Trophoblast cell (in vitro differentiated cells and primary cell): Measurements from ENCODE around the gene GAN.
A peak's percentile ranks its signal among the peaks of the same experiment; 100 is the strongest.

Experiments
- DNase-seq, 2 donors: peaks; one replicate each; pipeline ENCODE4 v3.0.0-alpha.2; 2016
- H2AFZ ChIP-seq: 2 replicates; pipeline ENCODE4 v1.6.1; 2013; ENCODE audit warnings: low read length, moderate library complexity, mild to moderate bottlenecking; ENCODE audit not compliant: insufficient read depth, poor library complexity
- H2AK5ac ChIP-seq: 2 replicates; pipeline ENCODE4 v1.6.1; 2013; ENCODE audit warnings: mild to moderate bottlenecking, low read length
- H2BK120ac ChIP-seq: 2 replicates; pipeline ENCODE4 v1.6.1; 2013; ENCODE audit warnings: low read length, mild to moderate bottlenecking, moderate library complexity; ENCODE audit not compliant: insufficient read depth, poor library complexity
- H2BK12ac ChIP-seq: 2 replicates; pipeline ENCODE4 v1.6.1; 2013; ENCODE audit warnings: mild to moderate bottlenecking, low read length, moderate library complexity
- H2BK5ac ChIP-seq: 2 replicates; pipeline ENCODE4 v1.6.1; 2013; ENCODE audit warnings: low read length, low read depth, moderate library complexity, mild to moderate bottlenecking; ENCODE audit not compliant: poor library complexity
- H3K14ac ChIP-seq: 2 replicates; pipeline ENCODE4 v1.6.1; 2013; ENCODE audit warnings: mild to moderate bottlenecking, low read length
- H3K18ac ChIP-seq: 2 replicates; pipeline ENCODE4 v1.6.1; 2013; ENCODE audit warnings: mild to moderate bottlenecking, low read length
- H3K23ac ChIP-seq: 2 replicates; pipeline ENCODE4 v1.6.1; 2013; ENCODE audit warnings: low read length
- H3K27ac ChIP-seq: 2 replicates; pipeline ENCODE4 v1.5.1; 2013; ENCODE audit warnings: low read depth, mild to moderate bottlenecking, inconsistent platforms, low read length, moderate library complexity
- H3K27me3 ChIP-seq: 2 replicates; pipeline ENCODE4 v1.6.1; 2013; ENCODE audit warnings: inconsistent platforms, mild to moderate bottlenecking, low read length, moderate library complexity; ENCODE audit not compliant: insufficient read depth
- H3K36me3 ChIP-seq, 2 experiments: 1 replicate in 1 of 2; 2 replicates in 1 of 2; pipeline ENCODE4 v1.6.1; 2013; ENCODE audit warnings: low read length in 2 of 2, mild to moderate bottlenecking in 2 of 2, moderate library complexity in 1 of 2; ENCODE audit not compliant: insufficient read depth in 2 of 2, control insufficient read depth in 1 of 2
- H3K4ac ChIP-seq: 2 replicates; pipeline ENCODE4 v1.6.1; 2013; ENCODE audit warnings: low read depth, mild to moderate bottlenecking, low read length, moderate library complexity
- H3K4me1 ChIP-seq, 2 experiments: 1 replicate in 1 of 2; 2 replicates in 1 of 2; pipeline ENCODE4 v1.6.1; 2013; ENCODE audit warnings: low read length in 2 of 2, mild to moderate bottlenecking in 2 of 2, moderate library complexity in 1 of 2; ENCODE audit not compliant: insufficient read depth in 2 of 2, control insufficient read depth in 1 of 2
- H3K4me2 ChIP-seq: 2 replicates; pipeline ENCODE4 v1.6.1; 2013; ENCODE audit warnings: inconsistent platforms, mild to moderate bottlenecking, low read length, moderate library complexity
- H3K4me3 ChIP-seq: 2 replicates; pipeline ENCODE4 v1.5.1; 2013; ENCODE audit warnings: mild to moderate bottlenecking, low read depth, low read length, inconsistent platforms
- H3K79me1 ChIP-seq: one replicate; pipeline ENCODE4 v1.6.1; 2013; ENCODE audit warnings: low read length
- H3K79me2 ChIP-seq: 2 replicates; pipeline ENCODE4 v1.6.1; 2013; ENCODE audit warnings: low read length, mild to moderate bottlenecking; ENCODE audit not compliant: control insufficient read depth, insufficient read depth, poor library complexity
- H3K9ac ChIP-seq: 2 replicates; pipeline ENCODE4 v1.6.1; 2013; ENCODE audit warnings: mild to moderate bottlenecking, low read length
- H3K9me3 ChIP-seq: 2 replicates; pipeline ENCODE4 v1.6.1; 2013; ENCODE audit warnings: low read depth, mild to moderate bottlenecking, control low read depth, inconsistent platforms, low read length; ENCODE audit not compliant: insufficient read depth
- H4K12ac ChIP-seq: 2 replicates; pipeline ENCODE4 v1.6.1; 2013; ENCODE audit warnings: low read depth, mild to moderate bottlenecking, low read length, moderate library complexity
- H4K8ac ChIP-seq: 2 replicates; pipeline ENCODE4 v1.6.1; 2013; ENCODE audit warnings: low read depth, mild to moderate bottlenecking, low read length, moderate library complexity
- H4K91ac ChIP-seq: one replicate; pipeline ENCODE4 v1.6.1; 2013; ENCODE audit warnings: low read depth, mild to moderate bottlenecking, low read length, moderate library complexity
- WGBS: extraction: QIAGEN DNeasy Blood & Tissue Kit; methylation state at CpG from one replicate; pipeline ENCODE4 v1.1.7; 2013; ENCODE audit warnings: missing lambda C conversion rate; ENCODE audit not compliant: insufficient read length, insufficient coverage; ENCODE audit errors: extremely low coverage; 5-methylcytosine and 5-hydroxymethylcytosine counted together

GAN gene

GRCh38 chr16:81388357-81388756, 73.6 kb downstream of the GAN start:
- Histone ChIP-seq H2BK5ac (no peak overlapping the region), H4K91ac (no peak overlapping the region), H3K4me2 (no peak overlapping the region), H3K9ac (no peak overlapping the region), H3K9me3 (no peaks in the 10 kb centered on the region), H2AK5ac (no peak overlapping the region), H3K79me2 (no peaks in the 10 kb centered on the region), H3K4me1 (peaks cover 2 to 5% of the 10 kb centered on the region in 2 experiments), H3K27ac (no peak overlapping the region), H2BK120ac (no peak overlapping the region), H3K4me3 (no peak overlapping the region), H4K8ac (no peak overlapping the region), H2BK12ac (no peak overlapping the region), H4K12ac (no peak overlapping the region), H3K23ac (no peak overlapping the region), H3K18ac (no peak overlapping the region), H3K36me3 (peaks cover 17 to 19% of the 10 kb centered on the region in 2 experiments), H3K79me1 (no peaks in the 10 kb centered on the region), H3K4ac (no peak overlapping the region), H3K27me3 (no peaks in the 10 kb centered on the region), H3K14ac (no peak overlapping the region), H2AFZ (no peak overlapping the region)
- WGBS, result no CpG with 5 or more reads among the region's 14 CpGs
- DNase-seq, result peak; percentile 93

- DNase-seq, result no peak
- no peak overlapping the region for H4K8ac ChIP-seq
- peaks cover 4% of the 10 kb centered on the region for H3K9me3 ChIP-seq
- peaks cover 2 to 5% of the 10 kb centered on the region in 2 experiments for H3K4me1 ChIP-seq
- H3K4me2 ChIP-seq, result no peak overlapping the region
- no peak overlapping the region for H3K4ac ChIP-seq
- no peak overlapping the region for H2AK5ac ChIP-seq
- no CpG with 5 or more reads among the region's 10 CpGs for WGBS
- no peak overlapping the region for H4K91ac ChIP-seq
- H2BK120ac ChIP-seq, result no peak overlapping the region
- no peak overlapping the region for H2AFZ ChIP-seq
- no peak overlapping the region for H3K18ac ChIP-seq
- H3K9ac ChIP-seq, result no peak overlapping the region
- H2BK12ac ChIP-seq, result no peak overlapping the region
- no peak overlapping the region for H3K23ac ChIP-seq
- H3K36me3 ChIP-seq, result peaks cover 12 to 13% of the 10 kb centered on the region in 2 experiments
- no peak overlapping the region for H3K4me3 ChIP-seq
- H2BK5ac ChIP-seq, result no peak overlapping the region
- H3K27ac ChIP-seq, result no peak overlapping the region
- H3K79me1 ChIP-seq, result no peaks in the 10 kb centered on the region
- H3K14ac ChIP-seq, result no peak overlapping the region
- no peaks in the 10 kb centered on the region for H3K27me3 ChIP-seq
- H3K79me2 ChIP-seq, result no peaks in the 10 kb centered on the region
- no peak overlapping the region for H4K12ac ChIP-seq
These were observed 76.1 kb downstream of the GAN start for GRCh38 chr16:81390840-81391239.

GRCh38 chr16:81392011-81392410, 77.2 kb downstream of the GAN start:
- no peak overlapping the region for H3K23ac ChIP-seq

GRCh38 chr16:81394416-81394815, 79.7 kb downstream of the GAN start:
- Histone ChIP-seq H2BK5ac (no peak overlapping the region), H3K14ac (no peak overlapping the region), H3K79me2 (no peaks in the 10 kb centered on the region), H3K18ac (no peak overlapping the region), H2BK12ac (no peak overlapping the region), H3K9ac (no peak overlapping the region), H3K4me1 (no peaks in the 10 kb centered on the region), H3K4me2 (no peak overlapping the region), H4K8ac (no peak overlapping the region), H3K36me3 (peaks cover 8 to 9% of the 10 kb centered on the region in 2 experiments), H2AFZ (no peak overlapping the region), H3K27me3 (no peaks in the 10 kb centered on the region), H3K4ac (no peak overlapping the region), H3K23ac (no peak overlapping the region), H4K12ac (no peak overlapping the region), H3K79me1 (no peaks in the 10 kb centered on the region), H3K4me3 (no peak overlapping the region), H3K27ac (no peak overlapping the region), H4K91ac (no peak overlapping the region), H3K9me3 (peaks cover 5% of the 10 kb centered on the region), H2AK5ac (no peak overlapping the region), H2BK120ac (no peak overlapping the region)
- DNase-seq, result no peak
- no CpG with 5 or more reads among the region's 7 CpGs for WGBS

More at GRCh38 chr16:81392011-81392410, 77.2 kb downstream of the GAN start:
- no peak overlapping the region for H2BK5ac ChIP-seq
- H4K8ac ChIP-seq, result no peak overlapping the region
- DNase-seq, result no peak
- H3K4me2 ChIP-seq, result no peak overlapping the region
- H3K4me1 ChIP-seq, result peaks cover 2 to 5% of the 10 kb centered on the region in 2 experiments
- no peaks in the 10 kb centered on the region for H3K79me2 ChIP-seq
- no peak overlapping the region for H2BK12ac ChIP-seq
- no peak overlapping the region for H4K91ac ChIP-seq
- H4K12ac ChIP-seq, result no peak overlapping the region
- no peak overlapping the region for H3K9ac ChIP-seq
- no peak overlapping the region for H2AFZ ChIP-seq
- peaks cover 11 to 13% of the 10 kb centered on the region in 2 experiments for H3K36me3 ChIP-seq
- H3K14ac ChIP-seq, result no peak overlapping the region
- H3K18ac ChIP-seq, result no peak overlapping the region
- H2AK5ac ChIP-seq, result no peak overlapping the region
- no peak overlapping the region for H3K4me3 ChIP-seq
- H3K27me3 ChIP-seq, result no peaks in the 10 kb centered on the region
- no peak overlapping the region for H3K27ac ChIP-seq
- no peak overlapping the region for H3K4ac ChIP-seq
- no CpG with 5 or more reads among the region's 6 CpGs for WGBS
- peaks cover 4% of the 10 kb centered on the region for H3K9me3 ChIP-seq
- H3K79me1 ChIP-seq, result no peaks in the 10 kb centered on the region
- no peak overlapping the region for H2BK120ac ChIP-seq
